Measurements from ENCODE around the gene TNK2.
A peak's percentile ranks its signal among the peaks of the same experiment; 100 is the strongest.
"Not testable (repeated sequence)": the region's sequence is repeated elsewhere in the genome, so short reads cannot be mapped to it uniquely, and the experiment has no call there.

TNK2 gene

GRCh38 chr3:195868866-195869412 is 39.4 kb downstream of the TNK2 start:
- no peak for DNase-seq (ENCODE audit: low read depth, low spot score)
- Histone ChIP-seq H3K9ac (ENCODE audit: insufficient read length, low read depth) (peak overlapping the region; percentile 21), H3K4me1 (ENCODE audit: insufficient read depth, insufficient read length) (no peaks in the 10 kb centered on the region), H3K27me3 (ENCODE audit: insufficient read depth, insufficient read length) (no peaks in the 10 kb centered on the region), H3K36me3 (ENCODE audit: insufficient read depth, insufficient read length, low read length) (peaks cover 81% of the 10 kb centered on the region), H3K4me3 (ENCODE audit: insufficient read length, low read depth) (no peak overlapping the region), H3K9me3 (ENCODE audit: insufficient read depth, low read length) (no peaks in the 10 kb centered on the region)
- TF ChIP-seq YY1 (IDR thresholded peaks at IDR 0.05; ENCODE audit: insufficient read depth, insufficient read length) (no peak), ZNF274 (IDR thresholded peaks at IDR 0.05; ENCODE audit: low read depth, low read length) (no peak), SUZ12 (IDR thresholded peaks at IDR 0.05; ENCODE audit: extremely low read depth, insufficient read depth, insufficient read length) (no peak)

- H3K36me3 ChIP-seq (ENCODE audit: insufficient read depth, insufficient read length, low read length): peaks cover 84% of the 10 kb centered on the region
- no peak for DNase-seq (ENCODE audit: low read depth, low spot score)
- no peaks in the 10 kb centered on the region for H3K9me3 ChIP-seq (ENCODE audit: insufficient read depth, low read length)
- TF ChIP-seq YY1 (IDR thresholded peaks at IDR 0.05; ENCODE audit: insufficient read depth, insufficient read length): no peak
- no peak for TF ChIP-seq ZNF274 (IDR thresholded peaks at IDR 0.05; ENCODE audit: low read depth, low read length)
- no peak for TF ChIP-seq SUZ12 (IDR thresholded peaks at IDR 0.05; ENCODE audit: extremely low read depth, insufficient read depth, insufficient read length)
- H3K4me3 ChIP-seq (ENCODE audit: insufficient read length, low read depth): no peak overlapping the region
- H3K9ac ChIP-seq (ENCODE audit: insufficient read length, low read depth): no peak overlapping the region
- no peaks in the 10 kb centered on the region for H3K27me3 ChIP-seq (ENCODE audit: insufficient read depth, insufficient read length)
- peaks cover 1% of the 10 kb centered on the region for H3K4me1 ChIP-seq (ENCODE audit: insufficient read depth, insufficient read length)
Observed at GRCh38 chr3:195868336-195868865, 40.0 kb downstream of the TNK2 start.

GRCh38 chr3:195867631-195868335 is 40.6 kb downstream of the TNK2 start:
- TF ChIP-seq SUZ12 (IDR thresholded peaks at IDR 0.05; ENCODE audit: extremely low read depth, insufficient read depth, insufficient read length) (no peak), YY1 (IDR thresholded peaks at IDR 0.05; ENCODE audit: insufficient read depth, insufficient read length) (no peak), ZNF274 (IDR thresholded peaks at IDR 0.05; ENCODE audit: low read depth, low read length) (no peak)
- no peak for DNase-seq (ENCODE audit: low read depth, low spot score)
- H3K4me1 ChIP-seq (ENCODE audit: insufficient read depth, insufficient read length): peaks cover 4% of the 10 kb centered on the region
- H3K27me3 ChIP-seq (ENCODE audit: insufficient read depth, insufficient read length): no peaks in the 10 kb centered on the region
- no peaks in the 10 kb centered on the region for H3K9me3 ChIP-seq (ENCODE audit: insufficient read depth, low read length)
- no peak overlapping the region for H3K4me3 ChIP-seq (ENCODE audit: insufficient read length, low read depth)
- H3K9ac ChIP-seq (ENCODE audit: insufficient read length, low read depth): no peak overlapping the region
- peaks cover 85% of the 10 kb centered on the region for H3K36me3 ChIP-seq (ENCODE audit: insufficient read depth, insufficient read length, low read length)

- H3K4me1 ChIP-seq (ENCODE audit: insufficient read depth, insufficient read length): peaks cover 4% of the 10 kb centered on the region
- H3K36me3 ChIP-seq (ENCODE audit: insufficient read depth, insufficient read length, low read length): peaks cover 77% of the 10 kb centered on the region
- no peak overlapping the region for H3K4me3 ChIP-seq (ENCODE audit: insufficient read length, low read depth)
- H3K9ac ChIP-seq (ENCODE audit: insufficient read length, low read depth): no peak overlapping the region
- DNase-seq (ENCODE audit: low read depth, low spot score): no peak
- no peaks in the 10 kb centered on the region for H3K27me3 ChIP-seq (ENCODE audit: insufficient read depth, insufficient read length)
- no peaks in the 10 kb centered on the region for H3K9me3 ChIP-seq (ENCODE audit: insufficient read depth, low read length)
- TF ChIP-seq YY1 (IDR thresholded peaks at IDR 0.05; ENCODE audit: insufficient read depth, insufficient read length) (no peak), ZNF274 (IDR thresholded peaks at IDR 0.05; ENCODE audit: low read depth, low read length) (no peak), SUZ12 (IDR thresholded peaks at IDR 0.05; ENCODE audit: extremely low read depth, insufficient read depth, insufficient read length) (no peak)
Observed at GRCh38 chr3:195866686-195867511, 41.5 kb downstream of the TNK2 start.

GRCh38 chr3:195865752-195866151 is 42.6 kb downstream of the TNK2 start:
- H3K4me3 ChIP-seq (ENCODE audit: insufficient read length, low read depth): no peak overlapping the region
- H3K9ac ChIP-seq (ENCODE audit: insufficient read length, low read depth): no peak overlapping the region
- no peaks in the 10 kb centered on the region for H3K9me3 ChIP-seq (ENCODE audit: insufficient read depth, low read length)
- H3K36me3 ChIP-seq (ENCODE audit: insufficient read depth, insufficient read length, low read length): peaks cover 65% of the 10 kb centered on the region
- H3K27me3 ChIP-seq (ENCODE audit: insufficient read depth, insufficient read length): no peaks in the 10 kb centered on the region
- TF ChIP-seq YY1 (IDR thresholded peaks at IDR 0.05; ENCODE audit: insufficient read depth, insufficient read length) (no peak), SUZ12 (IDR thresholded peaks at IDR 0.05; ENCODE audit: extremely low read depth, insufficient read depth, insufficient read length) (no peak), ZNF274 (IDR thresholded peaks at IDR 0.05; ENCODE audit: low read depth, low read length) (no peak)
- no peak for DNase-seq (ENCODE audit: low read depth, low spot score)
- H3K4me1 ChIP-seq (ENCODE audit: insufficient read depth, insufficient read length): peaks cover 4% of the 10 kb centered on the region

GRCh38 chr3:195863121-195864061 is 45.0 kb downstream of the TNK2 start:
- peak overlapping the region; percentile 51 for H3K9ac ChIP-seq (ENCODE audit: insufficient read length, low read depth)
- no peaks in the 10 kb centered on the region for H3K9me3 ChIP-seq (ENCODE audit: insufficient read depth, low read length)
- TF ChIP-seq SUZ12 (IDR thresholded peaks at IDR 0.05; ENCODE audit: extremely low read depth, insufficient read depth, insufficient read length) (no peak), YY1 (IDR thresholded peaks at IDR 0.05; ENCODE audit: insufficient read depth, insufficient read length) (no peak), ZNF274 (IDR thresholded peaks at IDR 0.05; ENCODE audit: low read depth, low read length) (no peak)
- peaks cover 44% of the 10 kb centered on the region for H3K36me3 ChIP-seq (ENCODE audit: insufficient read depth, insufficient read length, low read length)
- H3K27me3 ChIP-seq (ENCODE audit: insufficient read depth, insufficient read length): no peaks in the 10 kb centered on the region
- DNase-seq (ENCODE audit: low read depth, low spot score): peak; percentile 70
- H3K4me1 ChIP-seq (ENCODE audit: insufficient read depth, insufficient read length): peaks cover 7% of the 10 kb centered on the region
- no peak overlapping the region for H3K4me3 ChIP-seq (ENCODE audit: insufficient read length, low read depth)

- not testable (repeated sequence) for H3K4me1 ChIP-seq (ENCODE audit: insufficient read depth, insufficient read length); H3K4me3 ChIP-seq (ENCODE audit: insufficient read length, low read depth); H3K9me3 ChIP-seq (ENCODE audit: insufficient read depth, low read length); H3K9ac ChIP-seq (ENCODE audit: insufficient read length, low read depth); DNase-seq (ENCODE audit: low read depth, low spot score); H3K27me3 ChIP-seq (ENCODE audit: insufficient read depth, insufficient read length)
- H3K36me3 ChIP-seq (ENCODE audit: insufficient read depth, insufficient read length, low read length): peaks cover 34% of the 10 kb centered on the region
Observed at GRCh38 chr3:195862318-195862717, 46.0 kb downstream of the TNK2 start.
